Measurements from ENCODE around the gene SHB. TPM values are rescaled to one million over a fixed set of nuclear protein-coding genes. Genes with fewer than 3 reads are reported as not detected.

SHB gene
- total RNA-seq, 4 donors from 2014 or later: 9.7 to 17.5 (median 14.2) TPM

- WGBS, 2 donors (ENCODE audit: low coverage in 1 of 2): 10 to 35% methylated on average over 4 to 6 of the region's 12 CpGs
- peak; percentile 37 for ATAC-seq
- Histone ChIP-seq H3K4me1 (peaks cover 6 to 37% (median 20%) of the 10 kb centered on the region in 3 donors), H3K36me3 (peaks cover 0 to 43% of the 10 kb centered on the region in 2 donors), H3K27ac (peak overlapping the region in 3 of 4 donors; percentile 25 to 59 (median 27)), H3K9me3 (no peaks in the 10 kb centered on the region), H3K4me3 (no peak overlapping the region), H3K27me3 (no peaks in the 10 kb centered on the region)
- TF ChIP-seq POLR2A (IDR thresholded peaks at IDR 0.05) (no peak), POLR2AphosphoS5 (IDR thresholded peaks at IDR 0.05) (peak; percentile 52)
Measured at GRCh38 chr9:37943345-37944265, 125.4 kb downstream of the SHB start.

GRCh38 chr9:37942621-37943344 lies 126.2 kb downstream of the SHB start:
- no peak for TF ChIP-seq POLR2AphosphoS5 (IDR thresholded peaks at IDR 0.05)
- TF ChIP-seq, protein P1, sequence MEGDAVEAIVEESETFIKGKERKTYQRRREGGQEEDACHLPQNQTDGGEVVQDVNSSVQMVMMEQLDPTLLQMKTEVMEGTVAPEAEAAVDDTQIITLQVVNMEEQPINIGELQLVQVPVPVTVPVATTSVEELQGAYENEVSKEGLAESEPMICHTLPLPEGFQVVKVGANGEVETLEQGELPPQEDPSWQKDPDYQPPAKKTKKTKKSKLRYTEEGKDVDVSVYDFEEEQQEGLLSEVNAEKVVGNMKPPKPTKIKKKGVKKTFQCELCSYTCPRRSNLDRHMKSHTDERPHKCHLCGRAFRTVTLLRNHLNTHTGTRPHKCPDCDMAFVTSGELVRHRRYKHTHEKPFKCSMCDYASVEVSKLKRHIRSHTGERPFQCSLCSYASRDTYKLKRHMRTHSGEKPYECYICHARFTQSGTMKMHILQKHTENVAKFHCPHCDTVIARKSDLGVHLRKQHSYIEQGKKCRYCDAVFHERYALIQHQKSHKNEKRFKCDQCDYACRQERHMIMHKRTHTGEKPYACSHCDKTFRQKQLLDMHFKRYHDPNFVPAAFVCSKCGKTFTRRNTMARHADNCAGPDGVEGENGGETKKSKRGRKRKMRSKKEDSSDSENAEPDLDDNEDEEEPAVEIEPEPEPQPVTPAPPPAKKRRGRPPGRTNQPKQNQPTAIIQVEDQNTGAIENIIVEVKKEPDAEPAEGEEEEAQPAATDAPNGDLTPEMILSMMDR (IDR thresholded peaks at IDR 0.05): no peak
- no peak for TF ChIP-seq EP300 (IDR thresholded peaks at IDR 0.05)
- TF ChIP-seq POLR2A (IDR thresholded peaks at IDR 0.05): no peak
- Histone ChIP-seq H3K9me3 (no peaks in the 10 kb centered on the region), H3K4me1 (peaks cover 6 to 46% (median 20%) of the 10 kb centered on the region in 3 donors), H3K4me3 (no peak overlapping the region), H3K27me3 (no peaks in the 10 kb centered on the region), H3K36me3 (peaks cover 0 to 35% of the 10 kb centered on the region in 2 donors), H3K27ac (peak overlapping the region in 2 of 4 donors; percentile 25 to 59)
- ATAC-seq: no peak
- 80 to 91% methylated on average over 1 to 4 of the region's 12 CpGs for WGBS, 2 donors (ENCODE audit: low coverage in 1 of 2)

DNA sequence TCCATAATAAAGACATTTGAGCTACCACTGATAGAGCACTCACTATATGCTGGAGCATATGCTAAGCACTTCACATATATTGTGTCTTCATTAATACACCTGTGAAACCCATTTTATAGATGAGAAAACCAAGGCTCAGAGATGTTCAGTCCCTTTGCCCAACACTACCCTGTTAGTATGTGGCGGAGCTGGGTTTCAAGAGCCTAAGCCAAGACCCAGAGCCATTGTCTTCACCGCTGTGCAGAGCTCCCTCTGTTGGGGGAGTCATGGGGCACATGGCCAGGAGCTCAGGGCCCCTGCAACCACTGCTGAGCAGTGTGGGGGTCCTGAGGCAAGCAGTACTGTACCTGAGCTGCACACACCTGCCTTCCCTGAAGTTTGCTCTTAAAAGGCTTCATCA lies 127.8 kb downstream of the SHB start:
- ATAC-seq: no peak
- Histone ChIP-seq H3K36me3 (peaks cover 0 to 20% of the 10 kb centered on the region in 2 donors), H3K9me3 (no peaks in the 10 kb centered on the region), H3K4me3 (no peak overlapping the region), H3K27me3 (no peaks in the 10 kb centered on the region), H3K27ac (no peak overlapping the region), H3K4me1 (peaks cover 6 to 48% (median 20%) of the 10 kb centered on the region in 3 donors)
- TF ChIP-seq EP300 (IDR thresholded peaks at IDR 0.05) (no peak), POLR2AphosphoS5 (IDR thresholded peaks at IDR 0.05) (no peak), POLR2A (IDR thresholded peaks at IDR 0.05) (no peak)
- TF ChIP-seq, protein P1 (IDR thresholded peaks at IDR 0.05): no peak
- WGBS, 2 donors (ENCODE audit: low coverage in 1 of 2): no CpG with 5 or more reads among the region's 2 CpGs

GRCh38 chr9:37939575-37940095 lies 129.4 kb downstream of the SHB start:
- peaks cover 6 to 40% (median 17%) of the 10 kb centered on the region in 3 donors for H3K4me1 ChIP-seq
- H3K27me3 ChIP-seq: no peaks in the 10 kb centered on the region
- ATAC-seq: no peak
- WGBS, 2 donors (ENCODE audit: low coverage in 1 of 2): 100% methylated on average over 1 of the region's 6 CpGs; no CpG with 5 or more reads in 1 of the 2 donors
- H3K9me3 ChIP-seq: no peaks in the 10 kb centered on the region
- H3K36me3 ChIP-seq: peaks cover 0 to 4% of the 10 kb centered on the region in 2 donors
- no peak overlapping the region for H3K27ac ChIP-seq
- H3K4me3 ChIP-seq: no peak overlapping the region
- TF ChIP-seq POLR2AphosphoS5 (IDR thresholded peaks at IDR 0.05): no peak
- TF ChIP-seq POLR2A (IDR thresholded peaks at IDR 0.05): no peak
- TF ChIP-seq, protein P1 (IDR thresholded peaks at IDR 0.05): no peak
- TF ChIP-seq EP300 (IDR thresholded peaks at IDR 0.05): no peak
